CD14-positive monocyte (primary cell): Measurements from ENCODE around the gene VCL. TPM values are rescaled to one million over a fixed set of nuclear protein-coding genes. Genes with fewer than 3 reads are reported as not detected.

Source experiments
- DNase-seq, 3 donors: peaks; one replicate each; pipeline ENCODE4 v3.0.0-alpha.2; 2011 to 2022
- H2AFZ ChIP-seq: 2 replicates; pipeline ENCODE4 v1.6.0; 2012; ENCODE audit warnings: mild to moderate bottlenecking, low read depth, low read length, inconsistent platforms; ENCODE audit not compliant: insufficient read depth, poor library complexity, severe bottlenecking
- H3K27ac ChIP-seq, 2 donors: 1 replicate in 1 of 2; 2 replicates in 1 of 2; pipeline ENCODE4 v1.5.1; 2012 to 2013; ENCODE audit warnings: low read length in 2 of 2, control low read depth in 1 of 2, inconsistent platforms in 1 of 2, low read depth in 1 of 2, mild to moderate bottlenecking in 1 of 2
- H3K27me3 ChIP-seq, 2 donors: one replicate each; pipeline versions ENCODE4 v1.6.0 to v1.6.1; 2011 to 2013; ENCODE audit warnings: low read length in 2 of 2; ENCODE audit not compliant: control insufficient read depth in 2 of 2, insufficient read depth in 2 of 2
- H3K36me3 ChIP-seq, 2 donors: replicated peaks in 1 of 2; 1 replicate in 1 of 2; 2 replicates in 1 of 2; pipeline versions ENCODE4 v1.5.1 to v1.6.1; 2012 to 2013; ENCODE audit warnings: low read length in 2 of 2, control low read depth in 1 of 2, inconsistent platforms in 1 of 2, mild to moderate bottlenecking in 1 of 2; ENCODE audit not compliant: insufficient read depth in 2 of 2, control insufficient read depth in 1 of 2
- H3K4me1 ChIP-seq, 2 donors: 1 replicate in 1 of 2; 2 replicates in 1 of 2; pipeline versions ENCODE4 v1.5.1 to v1.6.1; 2012 to 2013; ENCODE audit warnings: low read length in 2 of 2, control low read depth in 1 of 2, inconsistent platforms in 1 of 2, mild to moderate bottlenecking in 1 of 2, moderate library complexity in 1 of 2; ENCODE audit not compliant: insufficient read depth in 2 of 2, control insufficient read depth in 1 of 2
- H3K4me2 ChIP-seq: replicated peaks from 2 replicates; pipeline ENCODE3; 2012; ENCODE audit warnings: low read length, moderate library complexity, mild to moderate bottlenecking; ENCODE audit not compliant: poor library complexity, severe bottlenecking; ENCODE audit errors: extremely low read depth
- H3K4me3 ChIP-seq, 3 experiments: fragments of 200-600 bp in 1 of 3; sonication (generic) in 1 of 3; replicated peaks in 1 of 3; 1 replicate in 2 of 3; 2 replicates in 1 of 3; pipeline ENCODE4 v1.5.1; 2011 to 2013; ENCODE audit warnings: low read length in 3 of 3, mild to moderate bottlenecking in 3 of 3, control low read depth in 2 of 3, low read depth in 2 of 3, inconsistent platforms in 1 of 3, moderate library complexity in 1 of 3
- H3K79me2 ChIP-seq: 2 replicates; pipeline ENCODE4 v1.6.0; 2012; ENCODE audit warnings: mild to moderate bottlenecking, control low read depth, inconsistent platforms, low read length, moderate library complexity; ENCODE audit not compliant: insufficient read depth
- H3K9ac ChIP-seq: 2 replicates; pipeline ENCODE4 v1.6.0; 2017; ENCODE audit warnings: low read length, mild to moderate bottlenecking; ENCODE audit not compliant: insufficient read depth, poor library complexity, severe bottlenecking
- H3K9me3 ChIP-seq, 2 donors: replicated peaks in 1 of 2; 1 replicate in 1 of 2; 2 replicates in 1 of 2; pipeline versions ENCODE4 v1.5.1 to v1.6.1; 2012 to 2013; ENCODE audit warnings: low read length in 2 of 2, control low read depth in 1 of 2; ENCODE audit not compliant: control insufficient read depth in 1 of 2, insufficient read depth in 1 of 2
- H4K20me1 ChIP-seq: 2 replicates; pipeline ENCODE4 v1.6.0; 2012; ENCODE audit warnings: mild to moderate bottlenecking, low read length, control low read depth, moderate library complexity; ENCODE audit not compliant: insufficient read depth
- H3K27ac Mint-ChIP-seq, 7 donors: one replicate each; pipeline ENCODE4 v1.8.0; 2020; ENCODE audit warnings: mild to moderate bottlenecking in 7 of 7, mixed read lengths in 7 of 7, moderate library complexity in 6 of 7, inconsistent platforms in 2 of 7
- H3K27me3 Mint-ChIP-seq, 3 donors: one replicate each; pipeline ENCODE4 v1.8.0; 2021 to 2022; ENCODE audit warnings: low read depth in 3 of 3, mild to moderate bottlenecking in 3 of 3, mixed read lengths in 3 of 3, moderate library complexity in 3 of 3, inconsistent platforms in 1 of 3
- H3K36me3 Mint-ChIP-seq, 2 donors: one replicate each; pipeline ENCODE4 v1.8.0; 2020; ENCODE audit warnings: mixed read lengths in 2 of 2, inconsistent platforms in 1 of 2, mild to moderate bottlenecking in 1 of 2
- H3K4me1 Mint-ChIP-seq: one replicate; pipeline ENCODE4 v1.8.0; 2020; ENCODE audit warnings: mild to moderate bottlenecking, mixed read lengths
- H3K4me3 Mint-ChIP-seq, 2 donors: one replicate each; pipeline ENCODE4 v1.8.0; 2020; ENCODE audit warnings: mild to moderate bottlenecking in 2 of 2, mixed read lengths in 2 of 2, moderate library complexity in 1 of 2
- H3K9me3 Mint-ChIP-seq, 7 donors: one replicate each; pipeline ENCODE4 v1.8.0; 2020 to 2022; ENCODE audit warnings: mixed read lengths in 7 of 7, mild to moderate bottlenecking in 6 of 7, moderate library complexity in 6 of 7, inconsistent platforms in 2 of 7
- WGBS: methylation state at CpG from one replicate; pipeline ENCODE4 v1.1.5; 2013; ENCODE audit warnings: missing lambda C conversion rate; ENCODE audit not compliant: insufficient coverage; 5-methylcytosine and 5-hydroxymethylcytosine counted together
- intact Hi-C, 2 donors: fragments of 100-400 bp; cut with micrococcal nuclease; formaldehyde crosslinking; loops; one replicate each; pipeline versions ENCODE4 v1.15.0 to v1.15.1; 2023
- polyA plus RNA-seq, 3 donors: library from polyadenylated mRNA; depleted of rRNA in 1 of 3; unstranded in 2 of 3; stranded (reverse) in 1 of 3; fragments of 300-500 nt in 2 of 3; fragments of >200 nt in 1 of 3; fragmentation: Illumina TruSeq in 2 of 3; gene quantifications; 1 replicate in 2 of 3; 2 replicates in 1 of 3; pipeline ENCODE4 v1.2.3, GENCODE V29; 2012 to 2021
- TF ChIP-seq, protein P1 (sequence below): fragments of 200-600 bp; IDR thresholded peaks from one replicate; pipeline ENCODE4 v1.8.0; 2022; ENCODE audit warnings: antibody characterized with exemption, mild to moderate bottlenecking

The VCL gene
- polyA plus RNA-seq, 3 donors = 39.1 to 68.4 (median 52.8) TPM

DNA sequence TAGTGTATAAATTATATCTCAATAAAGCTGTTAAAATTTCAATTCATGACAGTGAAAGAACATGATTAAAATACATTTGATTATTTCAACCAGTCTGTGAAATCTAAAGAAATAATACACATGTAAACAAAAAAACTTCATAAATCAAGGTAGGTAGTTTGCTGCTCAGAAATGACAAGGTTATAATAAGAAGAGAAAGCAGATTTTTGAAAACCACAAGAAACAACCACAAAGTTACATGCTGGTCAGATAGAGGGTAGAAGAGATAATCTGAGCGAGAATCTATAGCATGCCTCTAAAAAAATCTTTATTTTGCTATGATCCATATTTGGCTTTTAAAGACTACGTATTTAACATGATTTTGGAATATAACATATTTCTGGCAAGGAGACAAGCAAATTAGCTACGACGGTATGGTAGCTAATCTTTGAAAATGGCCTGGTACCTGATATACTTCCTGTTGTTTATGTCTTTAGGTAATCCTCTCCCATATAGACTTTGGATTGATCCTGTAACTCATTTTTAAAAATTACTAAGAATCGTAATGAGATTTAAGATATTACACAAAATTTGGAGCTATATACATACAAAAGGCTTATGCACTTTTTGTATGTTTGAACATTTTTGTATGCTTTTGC, 23.5 kb upstream of the VCL start:
- H3K9ac ChIP-seq = peak overlapping the region; percentile 21
- H3K79me2 ChIP-seq = no peaks in the 10 kb centered on the region
- Mint-ChIP-seq H3K27ac (no peak overlapping the region), H3K27me3 (no peaks in the 10 kb centered on the region), H3K4me3 (no peak overlapping the region), H3K36me3 (no peaks in the 10 kb centered on the region), H3K9me3 (peaks cover 0 to 6% (median 0%) of the 10 kb centered on the region in 7 donors), H3K4me1 (peaks cover 28% of the 10 kb centered on the region)
- no CpG with 5 or more reads among the region's 5 CpGs for WGBS
- TF ChIP-seq, protein P1, sequence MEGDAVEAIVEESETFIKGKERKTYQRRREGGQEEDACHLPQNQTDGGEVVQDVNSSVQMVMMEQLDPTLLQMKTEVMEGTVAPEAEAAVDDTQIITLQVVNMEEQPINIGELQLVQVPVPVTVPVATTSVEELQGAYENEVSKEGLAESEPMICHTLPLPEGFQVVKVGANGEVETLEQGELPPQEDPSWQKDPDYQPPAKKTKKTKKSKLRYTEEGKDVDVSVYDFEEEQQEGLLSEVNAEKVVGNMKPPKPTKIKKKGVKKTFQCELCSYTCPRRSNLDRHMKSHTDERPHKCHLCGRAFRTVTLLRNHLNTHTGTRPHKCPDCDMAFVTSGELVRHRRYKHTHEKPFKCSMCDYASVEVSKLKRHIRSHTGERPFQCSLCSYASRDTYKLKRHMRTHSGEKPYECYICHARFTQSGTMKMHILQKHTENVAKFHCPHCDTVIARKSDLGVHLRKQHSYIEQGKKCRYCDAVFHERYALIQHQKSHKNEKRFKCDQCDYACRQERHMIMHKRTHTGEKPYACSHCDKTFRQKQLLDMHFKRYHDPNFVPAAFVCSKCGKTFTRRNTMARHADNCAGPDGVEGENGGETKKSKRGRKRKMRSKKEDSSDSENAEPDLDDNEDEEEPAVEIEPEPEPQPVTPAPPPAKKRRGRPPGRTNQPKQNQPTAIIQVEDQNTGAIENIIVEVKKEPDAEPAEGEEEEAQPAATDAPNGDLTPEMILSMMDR = no peak
- H3K9me3 ChIP-seq = peaks cover 0 to 4% of the 10 kb centered on the region in 2 donors
- H2AFZ ChIP-seq = no peak overlapping the region
- H3K36me3 ChIP-seq = no peaks in the 10 kb centered on the region
- H3K27me3 ChIP-seq = no peaks in the 10 kb centered on the region
- H3K4me3 ChIP-seq = no peak overlapping the region
- H4K20me1 ChIP-seq = no peaks in the 10 kb centered on the region
- no peak for DNase-seq
- H3K27ac ChIP-seq = no peak overlapping the region
- H3K4me1 ChIP-seq = peaks cover 16 to 22% of the 10 kb centered on the region in 2 donors
- no peak overlapping the region for H3K4me2 ChIP-seq
- intact Hi-C loops = no loop called here

DNA sequence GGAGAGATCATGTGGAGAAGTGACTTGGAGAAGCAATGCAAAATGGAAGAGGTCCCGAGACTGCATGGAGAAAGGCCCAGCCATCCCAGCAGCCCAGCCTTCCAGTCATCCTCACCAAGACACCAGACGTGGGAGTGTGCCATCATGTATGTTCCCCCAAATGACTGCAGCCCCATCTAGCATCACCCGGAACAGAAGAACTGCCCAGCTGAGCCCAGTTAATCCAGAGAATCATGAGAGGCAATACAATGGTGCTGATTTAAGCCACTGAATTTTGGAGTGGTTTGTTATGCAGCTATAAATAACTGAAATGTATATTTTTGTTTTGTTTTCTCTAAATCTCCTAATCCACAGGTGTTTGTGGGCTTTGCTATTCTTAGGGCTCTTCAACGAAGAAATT, 22.5 kb upstream of the VCL start:
- H3K4me3 Mint-ChIP-seq = no peak overlapping the region
- TF ChIP-seq, protein P1 = no peak
- Histone ChIP-seq H3K9ac (no peak overlapping the region), H2AFZ (no peak overlapping the region), H3K4me1 (peaks cover 20 to 24% of the 10 kb centered on the region in 2 donors), H3K79me2 (no peaks in the 10 kb centered on the region), H3K9me3 (peaks cover 0 to 4% of the 10 kb centered on the region in 2 donors), H3K4me2 (no peak overlapping the region), H3K4me3 (no peak overlapping the region), H3K27ac (no peak overlapping the region), H4K20me1 (no peaks in the 10 kb centered on the region), H3K36me3 (no peaks in the 10 kb centered on the region), H3K27me3 (no peaks in the 10 kb centered on the region)
- H3K4me1 Mint-ChIP-seq = peaks cover 31% of the 10 kb centered on the region
- no peaks in the 10 kb centered on the region for H3K27me3 Mint-ChIP-seq
- no peak for DNase-seq
- no peaks in the 10 kb centered on the region for H3K36me3 Mint-ChIP-seq
- H3K9me3 Mint-ChIP-seq = peaks cover 0 to 6% (median 0%) of the 10 kb centered on the region in 7 donors
- WGBS = no CpG with 5 or more reads among the region's 4 CpGs
- no peak overlapping the region for H3K27ac Mint-ChIP-seq
- intact Hi-C loops = no loop called here
